Measurements from ENCODE around the gene SNX25.
"Not testable (repeated sequence)": the region's sequence is repeated elsewhere in the genome, so short reads cannot be mapped to it uniquely, and the experiment has no call there.

Gene SNX25

GRCh38 chr4:185304944-185305690, 95.7 kb downstream of the SNX25 start:
- DNase-seq (ENCODE audit: low read depth in 2 of 2), result no peak

DNA sequence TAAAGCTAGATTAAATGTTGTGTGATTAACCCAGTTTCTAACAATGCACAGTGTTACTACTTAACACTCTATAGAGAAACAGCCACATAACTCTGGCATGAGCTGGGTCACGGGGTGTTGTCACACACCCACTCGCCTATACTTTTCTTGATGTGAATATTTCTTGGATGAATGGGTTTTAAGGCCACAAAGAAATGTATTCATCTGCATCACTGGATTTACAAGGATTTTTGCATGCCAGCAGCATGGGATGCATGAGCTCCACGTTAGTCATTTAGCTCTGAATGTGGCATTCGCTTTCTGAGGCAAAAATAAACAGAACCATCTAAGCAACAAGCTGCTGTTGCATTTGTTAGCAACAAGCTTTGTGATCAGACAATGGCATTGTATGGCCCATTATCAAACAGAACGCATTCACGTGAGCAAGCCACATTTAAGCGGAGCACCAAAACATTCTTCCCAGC, 96.6 kb downstream of the SNX25 start:
- DNase-seq (ENCODE audit: low read depth in 2 of 2), result no peak

DNA sequence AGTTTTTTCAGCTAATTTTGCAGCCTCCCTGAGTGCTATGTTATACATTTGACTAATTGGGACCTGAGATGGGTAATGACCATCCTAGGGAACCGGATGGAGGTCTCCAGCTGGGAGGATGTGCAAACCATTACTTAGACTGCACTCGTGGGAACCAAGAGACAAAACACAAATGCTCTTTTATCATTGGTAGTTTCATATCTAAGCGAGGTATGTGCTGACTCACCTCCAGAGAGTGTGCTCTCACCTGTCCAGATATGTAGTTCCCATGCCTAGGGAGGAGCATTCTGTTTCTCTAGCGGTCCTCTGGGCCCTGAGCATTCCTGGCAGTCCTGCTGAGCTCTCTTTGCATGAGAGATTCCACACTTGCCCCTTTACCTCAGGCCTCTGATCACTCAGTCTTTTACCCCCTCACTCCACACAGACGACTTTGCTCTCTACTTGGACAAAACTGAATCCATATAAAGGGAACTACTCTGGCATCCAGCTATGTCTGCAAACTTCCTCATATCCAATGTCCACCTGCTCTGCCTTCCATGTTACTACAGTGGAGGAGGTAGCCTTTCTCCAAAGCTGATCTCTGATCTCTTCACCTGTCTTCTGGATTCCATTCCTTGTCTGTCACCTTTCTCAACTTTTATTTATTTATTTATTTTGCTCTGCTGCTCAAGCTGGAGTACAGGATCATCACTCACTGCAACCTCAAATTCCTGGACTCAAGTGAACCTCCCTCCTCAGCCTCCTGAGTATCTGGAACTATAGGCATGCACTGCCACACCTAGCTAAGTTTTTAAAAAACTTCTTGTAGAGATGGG, 97.9 kb downstream of the SNX25 start:
- DNase-seq (ENCODE audit: low read depth in 2 of 2), result no peak

- no peak for DNase-seq (ENCODE audit: low read depth in 2 of 2)
These were observed 100.4 kb downstream of the SNX25 start for GRCh38 chr4:185309770-185310169.

DNA sequence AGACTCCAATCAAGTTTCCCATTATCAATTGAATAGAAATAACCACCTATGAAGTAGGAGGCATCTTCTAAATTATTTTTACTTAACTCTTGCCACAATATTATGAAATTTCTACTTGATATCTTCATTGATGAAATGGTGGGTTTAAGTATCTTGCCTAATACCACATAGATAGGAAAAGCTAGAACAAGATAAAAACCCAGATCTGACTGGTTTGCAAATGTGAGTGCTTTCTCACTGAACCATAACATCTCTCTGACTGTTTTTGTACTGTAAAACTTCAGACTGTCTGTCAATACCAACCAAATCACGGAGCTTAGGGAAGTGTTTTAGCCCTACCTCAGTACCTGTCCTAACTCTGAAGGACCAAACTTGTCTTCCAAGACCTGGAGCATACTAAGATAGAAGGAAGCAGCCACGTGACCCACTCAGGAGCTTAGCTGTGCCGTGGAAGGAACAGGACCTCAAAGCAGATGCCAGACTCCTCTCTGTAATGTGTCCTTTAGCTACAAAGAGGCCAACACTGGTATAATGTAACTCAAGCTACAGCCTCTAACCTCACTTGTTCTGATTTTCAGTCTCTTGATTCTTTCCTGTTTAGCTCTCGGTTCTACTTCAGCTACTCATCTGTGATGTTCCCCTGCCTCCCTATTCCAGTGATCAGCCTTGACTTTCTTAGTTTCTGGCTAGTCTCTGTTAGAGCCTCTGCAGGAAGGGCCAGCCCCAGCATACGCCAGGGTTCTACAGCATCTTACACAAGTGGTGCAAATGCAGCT, 101.9 kb downstream of the SNX25 start:
- no peak for DNase-seq (ENCODE audit: low read depth in 2 of 2)

DNA sequence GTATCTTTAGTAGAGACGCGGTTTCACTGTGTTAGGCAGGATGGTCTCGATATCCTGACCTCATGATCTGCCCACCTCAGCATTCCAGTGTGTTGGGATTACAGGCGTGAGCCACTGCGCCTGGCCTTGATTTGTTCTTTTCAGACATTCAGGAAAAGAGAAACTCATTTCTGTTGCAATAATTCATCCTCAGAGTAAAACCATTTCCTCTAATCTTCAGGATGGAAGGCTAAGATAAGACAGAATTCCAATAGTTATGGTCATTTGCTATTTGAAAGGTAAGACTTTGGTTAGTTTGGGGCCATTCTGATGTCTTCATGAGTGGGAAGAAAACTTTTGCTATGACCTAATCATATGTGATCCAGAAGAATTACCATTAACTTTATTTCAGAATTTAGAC, 103.3 kb downstream of the SNX25 start:
- DNase-seq (ENCODE audit: low read depth in 2 of 2), result no peak

GRCh38 chr4:185317462-185317861, 108.1 kb downstream of the SNX25 start:
- DNase-seq (ENCODE audit: low read depth in 2 of 2), result not testable (repeated sequence)

DNA sequence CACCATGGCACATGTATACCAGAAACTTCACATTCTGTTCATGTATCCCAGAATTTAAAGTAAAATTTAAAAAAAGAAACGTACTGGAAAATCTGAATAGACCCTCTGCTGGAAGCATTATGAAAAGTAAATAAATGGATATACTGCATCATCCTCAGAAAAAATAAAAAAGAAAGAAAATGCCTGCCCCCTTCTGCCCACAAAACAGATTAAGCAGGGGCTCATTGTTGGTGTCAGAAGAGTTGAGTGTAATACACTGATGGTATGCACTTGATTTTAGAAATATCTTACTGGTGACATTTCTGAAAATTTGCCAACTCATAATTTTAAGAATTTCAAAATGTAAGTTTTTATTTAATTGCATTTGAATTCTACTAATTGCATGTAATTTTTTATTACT, 108.5 kb downstream of the SNX25 start:
- DNase-seq (ENCODE audit: low read depth in 2 of 2), result no peak

- no peak for DNase-seq (ENCODE audit: low read depth in 2 of 2)
These were observed 109.3 kb downstream of the SNX25 start for GRCh38 chr4:185318679-185319078.

- no peak for DNase-seq (ENCODE audit: low read depth in 2 of 2)
These were observed 113.4 kb downstream of the SNX25 start for GRCh38 chr4:185322803-185323202.

DNA sequence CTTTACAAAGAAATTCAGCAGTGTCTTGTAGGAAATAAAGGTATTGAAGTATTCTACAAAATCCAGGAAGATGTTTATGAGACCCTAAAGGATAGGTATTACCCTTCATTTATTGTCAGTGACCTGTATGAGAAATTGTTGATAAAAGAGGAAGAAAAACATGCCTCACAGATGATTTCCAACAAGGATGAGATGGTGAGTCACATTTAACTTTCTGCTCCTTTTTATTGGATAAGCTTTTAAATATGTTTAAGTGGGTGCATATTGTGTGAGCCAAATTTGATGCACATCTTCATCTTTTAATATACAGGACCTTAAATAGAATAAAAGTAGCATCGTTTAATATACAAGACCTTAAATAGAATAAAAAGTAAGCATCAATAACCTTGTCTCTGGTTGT, 114.2 kb downstream of the SNX25 start:
- no peak for DNase-seq (ENCODE audit: low read depth in 2 of 2)

- DNase-seq (ENCODE audit: low read depth in 2 of 2), result not testable (repeated sequence)
These were observed 115.0 kb downstream of the SNX25 start for GRCh38 chr4:185324361-185324760.

GRCh38 chr4:185325721-185326120, 116.3 kb downstream of the SNX25 start:
- DNase-seq (ENCODE audit: low read depth in 2 of 2), result not testable (repeated sequence)

GRCh38 chr4:185328586-185328985, 119.2 kb downstream of the SNX25 start:
- DNase-seq (ENCODE audit: low read depth in 2 of 2), result no peak

DNA sequence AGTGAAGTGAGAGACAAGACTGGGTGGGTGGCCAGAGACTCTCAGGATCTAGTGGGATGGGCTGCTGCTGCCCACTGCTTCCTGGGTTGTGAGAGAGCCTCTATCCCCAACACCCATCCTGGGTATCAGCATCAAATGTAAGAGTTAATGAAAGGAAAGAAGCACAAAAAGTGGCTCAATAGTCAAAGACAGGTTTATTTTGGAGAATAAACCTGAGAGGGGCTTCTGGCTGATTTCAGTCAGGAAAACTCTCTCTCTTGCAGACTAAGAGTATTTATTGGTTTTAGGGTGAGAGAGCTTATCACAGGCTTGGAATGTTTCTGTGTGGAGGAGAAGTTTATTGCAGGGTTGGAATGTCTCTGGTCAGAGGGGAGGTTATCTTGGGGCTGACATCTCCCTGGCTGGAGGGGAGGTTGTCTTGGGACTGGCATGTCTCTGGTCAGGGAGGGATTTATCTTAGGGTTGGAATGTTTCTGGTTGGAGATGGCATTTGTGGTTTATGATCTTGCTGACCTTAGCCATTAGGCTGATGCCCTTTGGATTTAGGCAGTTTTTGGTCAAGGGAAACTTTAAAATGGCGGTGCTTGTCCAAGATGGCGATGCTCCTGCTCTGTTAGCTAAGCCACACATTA, 120.6 kb downstream of the SNX25 start:
- not testable (repeated sequence) for DNase-seq (ENCODE audit: low read depth in 2 of 2)

DNA sequence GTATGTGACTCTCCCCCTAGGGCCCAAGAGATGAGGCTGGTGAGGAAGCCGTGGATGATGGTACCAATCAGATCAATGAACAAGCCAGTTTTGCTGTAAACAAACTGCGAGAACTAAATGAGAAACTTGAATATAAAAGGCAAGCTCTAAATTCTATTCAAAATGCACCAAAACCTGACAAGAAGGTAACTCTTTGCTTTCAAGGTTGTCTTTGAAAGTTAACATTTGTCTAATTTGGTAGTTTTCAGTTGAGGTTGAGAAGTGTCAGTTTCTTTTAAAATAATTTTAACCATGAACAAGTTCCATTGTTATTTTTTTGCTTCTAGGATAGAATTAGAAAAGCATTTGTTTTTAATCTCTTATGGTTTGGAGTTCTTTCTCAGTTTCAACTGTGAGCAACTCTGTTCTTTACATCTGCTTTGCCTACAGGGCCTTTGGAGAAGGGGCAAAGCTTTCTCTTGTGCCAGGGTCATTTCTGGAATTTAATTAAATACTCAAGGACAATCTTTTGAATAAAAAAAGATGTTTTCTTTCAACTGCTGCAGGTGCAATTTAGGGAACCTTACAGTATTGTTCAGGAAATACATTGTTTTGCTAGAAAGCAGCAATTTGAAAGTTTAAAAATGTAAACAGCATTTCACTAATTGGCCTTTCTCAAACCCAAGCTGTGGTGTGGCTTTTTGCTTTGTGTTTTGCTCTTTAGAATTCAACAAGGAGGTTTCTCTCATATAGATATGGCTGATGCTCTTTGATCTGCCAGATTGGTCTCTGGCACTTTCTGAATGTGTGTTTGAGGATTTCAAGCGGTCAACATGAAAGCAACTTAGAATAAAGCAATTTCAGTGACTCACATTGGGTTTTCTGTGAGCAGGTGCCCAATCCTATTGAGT, 123.4 kb downstream of the SNX25 start:
- no peak for DNase-seq (ENCODE audit: low read depth in 2 of 2)

DNA sequence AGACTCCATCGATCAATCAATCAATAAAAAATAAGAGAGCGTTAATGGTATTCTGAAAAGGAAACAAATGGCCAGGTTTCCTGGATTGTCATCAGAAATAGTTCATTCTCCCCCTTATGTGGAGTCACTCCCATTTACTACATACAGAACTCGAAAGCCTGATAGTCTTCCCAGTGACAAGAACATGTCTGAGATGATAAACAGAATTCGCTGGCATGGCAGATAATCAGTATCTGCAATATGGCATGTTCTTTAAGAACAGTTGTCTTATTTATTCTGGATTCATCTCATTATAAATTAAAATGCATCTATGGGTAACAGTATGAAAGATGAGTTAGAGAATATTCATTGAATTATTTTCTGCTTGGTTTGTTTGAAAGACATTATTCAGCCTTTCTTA, 124.9 kb downstream of the SNX25 start:
- DNase-seq (ENCODE audit: low read depth in 2 of 2), result no peak

DNA sequence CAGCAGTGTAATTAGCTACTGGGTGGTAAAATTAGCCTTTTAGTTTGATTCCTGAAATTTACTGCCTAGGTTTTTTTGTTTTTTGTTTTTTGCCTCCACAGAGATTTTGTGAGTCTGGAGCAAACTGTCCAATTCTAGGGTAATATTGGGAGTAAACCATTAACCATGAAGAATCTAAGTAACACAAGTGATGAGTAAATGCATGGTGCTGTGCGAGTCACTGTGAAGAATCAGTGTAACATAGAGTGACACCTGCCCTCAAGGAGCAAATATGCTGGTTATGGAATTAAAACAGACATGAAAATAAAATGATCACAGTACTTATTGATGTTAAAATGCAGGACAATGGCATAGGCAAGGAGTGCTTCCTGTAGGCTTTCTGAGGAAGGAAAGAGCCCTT, 126.2 kb downstream of the SNX25 start:
- no peak for DNase-seq (ENCODE audit: low read depth in 2 of 2)

GRCh38 chr4:185339941-185340340, 130.5 kb downstream of the SNX25 start:
- DNase-seq (ENCODE audit: low read depth in 2 of 2), result no peak

GRCh38 chr4:185341377-185341776, 132.0 kb downstream of the SNX25 start:
- DNase-seq (ENCODE audit: low read depth in 2 of 2), result no peak

- no peak for DNase-seq (ENCODE audit: low read depth in 2 of 2)
These were observed 132.4 kb downstream of the SNX25 start for GRCh38 chr4:185341841-185342240.
